Measurements from ENCODE around the gene RHOA.

The RHOA gene
- long read RNA-seq, donor 1, transcript RHOA-202 (5 exons, 2,031 nt) = major isoform, 170 of 241 reads
- long read RNA-seq, donor 1, partial matches to known transcripts = 30 of 241 reads
- long read RNA-seq, donor 1, other reads (novel, unspliced or antisense) = 39 of 241 reads
- long read RNA-seq, donor 2, transcript RHOA-202 (5 exons, 2,031 nt) = major isoform, 109 of 178 reads
- long read RNA-seq, donor 2, partial matches to known transcripts = 51 of 178 reads
- long read RNA-seq, donor 2, other reads (novel, unspliced or antisense) = 18 of 178 reads
- long read RNA-seq, donor 3, transcript RHOA-202 (5 exons, 2,031 nt) = major isoform, 129 of 173 reads
- long read RNA-seq, donor 3, partial matches to known transcripts = 24 of 173 reads
- long read RNA-seq, donor 3, other reads (novel, unspliced or antisense) = 17 of 173 reads
- long read RNA-seq, donor 4, transcript RHOA-202 (5 exons, 2,031 nt) = major isoform, 223 of 307 reads
- long read RNA-seq, donor 4, partial matches to known transcripts = 56 of 307 reads
- long read RNA-seq, donor 4, other reads (novel, unspliced or antisense) = 28 of 307 reads
- long read RNA-seq, donor 5, transcript RHOA-202 (5 exons, 2,031 nt) = major isoform, 227 of 306 reads
- long read RNA-seq, donor 5, partial matches to known transcripts = 41 of 306 reads
- long read RNA-seq, donor 5, other reads (novel, unspliced or antisense) = 37 of 306 reads
- long read RNA-seq, donor 6, transcript RHOA-202 (5 exons, 2,031 nt) = major isoform, 219 of 442 reads
- long read RNA-seq, donor 6, partial matches to known transcripts = 194 of 442 reads
- long read RNA-seq, donor 6, other reads (novel, unspliced or antisense) = 26 of 442 reads
- long read RNA-seq, donor 7, transcript RHOA-202 (5 exons, 2,031 nt) = major isoform, 329 of 495 reads
- long read RNA-seq, donor 7, partial matches to known transcripts = 119 of 495 reads
- long read RNA-seq, donor 7, other reads (novel, unspliced or antisense) = 43 of 495 reads
- long read RNA-seq, donor 8, transcript RHOA-202 (5 exons, 2,031 nt) = major isoform, 209 of 269 reads
- long read RNA-seq, donor 8, partial matches to known transcripts = 31 of 269 reads
- long read RNA-seq, donor 8, other reads (novel, unspliced or antisense) = 28 of 269 reads

GRCh38 chr3:49411968-49412631 lies at the start of gene RHOA, which contains the start of gene TCTA:
TSS of gene RHOA (minus strand) at chr3:49411976. CDS start at chr3:49375589, 36,387 bp downstream.
TSS of gene TCTA (plus strand) at chr3:49412423. CDS start at chr3:49412427, 4 bp downstream.
- peak; percentile 89 for DNase-seq

- no peak for DNase-seq
Measured at GRCh38 chr3:49460956-49461355, 49.2 kb upstream of the RHOA start.

- DNase-seq = peak; percentile 27
Measured at GRCh38 chr3:49460188-49460890, 48.6 kb upstream of the RHOA start.

GRCh38 chr3:49456466-49456865 lies 44.7 kb upstream of the RHOA start:
- no peak for DNase-seq

- peak; percentile 24 for DNase-seq
Measured at GRCh38 chr3:49454898-49455681, 43.3 kb upstream of the RHOA start.

- DNase-seq = peak; percentile 23
Measured at GRCh38 chr3:49454458-49454857, 42.7 kb upstream of the RHOA start.

- no peak for DNase-seq
Measured at GRCh38 chr3:49453621-49454020, 41.8 kb upstream of the RHOA start.

- DNase-seq = no peak
Measured at GRCh38 chr3:49445391-49445790, 33.6 kb upstream of the RHOA start.

GRCh38 chr3:49434731-49435130 lies 23.0 kb upstream of the RHOA start:
- no peak for DNase-seq

- no peak for DNase-seq
Measured at GRCh38 chr3:49428752-49429080, 16.9 kb upstream of the RHOA start.

- DNase-seq = no peak
Measured at GRCh38 chr3:49427586-49427985, 15.8 kb upstream of the RHOA start.

- no peak for DNase-seq
Measured at GRCh38 chr3:49424816-49425215, 13.0 kb upstream of the RHOA start.

GRCh38 chr3:49422379-49423248 lies 10.8 kb upstream of the RHOA start, which contains the start of gene AMT:
TSS of gene AMT (minus strand) at chr3:49422473. CDS start at chr3:49422450, 23 bp downstream.
- peak; percentile 63 for DNase-seq

- DNase-seq = no peak
Measured at GRCh38 chr3:49421890-49422378, 10.2 kb upstream of the RHOA start.

- no peak for DNase-seq
Measured at GRCh38 chr3:49417516-49418120, 5.8 kb upstream of the RHOA start.

- no peak for DNase-seq
Measured at GRCh38 chr3:49416867-49417266, 5.1 kb upstream of the RHOA start.

- DNase-seq = no peak
Measured at GRCh38 chr3:49415931-49416601, 4.3 kb upstream of the RHOA start.

GRCh38 chr3:49414753-49415152 lies 3.0 kb upstream of the RHOA start:
- DNase-seq = no peak
